ENCODE data around the gene LTC4S. TPM values are rescaled to one million over a fixed set of nuclear protein-coding genes. Genes with fewer than 3 reads are reported as not detected.

The LTC4S gene
- total RNA-seq, 2 donors from 2014 or later, result 13.9 to 16.1 TPM

GRCh38 chr5:179818746-179819295, 25.0 kb downstream of the LTC4S start:
- ATAC-seq (peak; percentile 70 to 73), DNase-seq (peak; percentile 96)
- intact Hi-C loops (cut with DNase I), result no loop called here

GRCh38 chr5:179819296-179820126, 25.7 kb downstream of the LTC4S start:
- ATAC-seq (peak; percentile 13 to 37), DNase-seq (peak; percentile 74)
- intact Hi-C loops (cut with DNase I), result loop anchor here in 1 of 2 donors (5.0 kb wide), 1 partner anchor 38 kb away; the partner anchor contains the start of gene MRNIP

DNA sequence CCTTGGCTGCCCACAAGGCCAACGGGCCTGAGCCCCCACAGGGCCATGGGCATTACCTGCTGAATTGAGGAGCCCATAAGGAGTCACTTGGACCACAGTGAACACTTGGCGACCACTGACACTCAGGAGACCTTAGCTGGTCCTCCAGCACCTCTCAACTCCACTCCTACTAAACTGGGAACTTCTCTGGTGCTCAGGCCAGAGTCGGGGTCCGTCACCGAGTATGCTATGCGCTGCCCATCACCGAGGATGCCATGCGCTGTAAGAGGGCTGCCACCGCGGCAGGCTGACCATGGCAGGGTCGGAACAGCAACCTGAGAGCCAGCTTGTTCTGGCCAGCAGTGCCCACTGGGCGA, 26.3 kb downstream of the LTC4S start:
- intact Hi-C loops (cut with DNase I), result loop anchor here in 1 of 2 donors (5.0 kb wide), 1 partner anchor 37 kb away; the partner anchor contains the start of gene MRNIP
- ATAC-seq (no peak), DNase-seq (no peak)

DNA sequence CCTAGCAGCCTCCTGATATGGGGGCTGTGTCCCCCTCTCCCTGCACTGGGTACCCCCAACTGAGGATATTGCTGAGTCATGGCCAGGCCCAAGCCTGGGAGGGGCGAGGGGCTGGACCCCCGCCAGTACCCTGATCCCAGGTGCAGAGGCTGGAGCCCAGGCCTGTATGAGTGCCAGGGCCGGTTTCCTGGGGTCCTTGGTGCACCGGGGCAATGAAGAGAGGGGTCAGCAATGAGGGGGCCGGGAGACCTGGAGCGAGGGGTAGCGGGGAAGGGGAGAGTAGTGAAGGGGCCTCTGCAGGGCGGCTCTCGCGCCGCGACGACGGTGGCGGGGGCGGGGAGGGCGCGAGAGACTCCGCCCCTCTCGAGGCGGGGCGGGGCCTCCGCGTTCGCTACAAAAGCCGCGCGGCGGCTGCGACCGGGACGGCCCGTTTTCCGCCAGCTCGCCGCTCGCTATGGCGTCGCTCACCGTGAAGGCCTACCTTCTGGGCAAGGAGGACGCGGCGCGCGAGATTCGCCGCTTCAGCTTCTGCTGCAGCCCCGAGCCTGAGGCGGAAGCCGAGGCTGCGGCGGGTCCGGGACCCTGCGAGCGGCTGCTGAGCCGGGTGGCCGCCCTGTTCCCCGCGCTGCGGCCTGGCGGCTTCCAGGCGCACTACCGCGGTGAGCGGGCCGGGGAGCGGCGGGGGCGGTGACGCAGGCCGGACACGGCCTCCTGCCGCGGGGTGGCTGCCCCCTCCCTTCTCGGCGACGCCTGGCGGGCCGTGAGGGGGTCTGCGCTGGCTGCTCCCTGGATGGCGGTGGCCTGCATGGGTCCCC, 26.9 kb downstream of the LTC4S start, which contains the start of gene SQSTM1:
TSS of gene SQSTM1 (plus strand) at position 423 of the 815 bp plus-strand sequence. CDS start at position 455, 32 bp downstream.
- ATAC-seq (peak; percentile 73 to 78), DNase-seq (peak; percentile 87)
- intact Hi-C loops (cut with DNase I), result loop anchor here in 1 of 2 donors (5.0 kb wide), 1 partner anchor 37 kb away; the partner anchor contains the start of gene MRNIP

- ATAC-seq (peak; percentile 79 to 82), DNase-seq (peak; percentile 97)
- intact Hi-C loops (cut with DNase I), result loop anchor here in 1 of 2 donors (5.0 kb wide), 1 partner anchor 36 kb away; the partner anchor contains the start of gene MRNIP
These were observed 27.7 kb downstream of the LTC4S start for GRCh38 chr5:179821298-179822058.

GRCh38 chr5:179822059-179822432, 28.3 kb downstream of the LTC4S start:
- intact Hi-C loops (cut with DNase I), result loop anchor here in 1 of 2 donors (5.0 kb wide), 1 partner anchor 35 kb away; the partner anchor contains the start of gene MRNIP
- ATAC-seq, result no peak
- DNase-seq, result no peak

- intact Hi-C loops (cut with DNase I), result loop anchor here in 1 of 2 donors (5.0 kb wide), 1 partner anchor 35 kb away; the partner anchor contains the start of gene MRNIP
- DNase-seq (no peak), ATAC-seq (no peak)
These were observed 28.7 kb downstream of the LTC4S start for GRCh38 chr5:179822444-179822990.

DNA sequence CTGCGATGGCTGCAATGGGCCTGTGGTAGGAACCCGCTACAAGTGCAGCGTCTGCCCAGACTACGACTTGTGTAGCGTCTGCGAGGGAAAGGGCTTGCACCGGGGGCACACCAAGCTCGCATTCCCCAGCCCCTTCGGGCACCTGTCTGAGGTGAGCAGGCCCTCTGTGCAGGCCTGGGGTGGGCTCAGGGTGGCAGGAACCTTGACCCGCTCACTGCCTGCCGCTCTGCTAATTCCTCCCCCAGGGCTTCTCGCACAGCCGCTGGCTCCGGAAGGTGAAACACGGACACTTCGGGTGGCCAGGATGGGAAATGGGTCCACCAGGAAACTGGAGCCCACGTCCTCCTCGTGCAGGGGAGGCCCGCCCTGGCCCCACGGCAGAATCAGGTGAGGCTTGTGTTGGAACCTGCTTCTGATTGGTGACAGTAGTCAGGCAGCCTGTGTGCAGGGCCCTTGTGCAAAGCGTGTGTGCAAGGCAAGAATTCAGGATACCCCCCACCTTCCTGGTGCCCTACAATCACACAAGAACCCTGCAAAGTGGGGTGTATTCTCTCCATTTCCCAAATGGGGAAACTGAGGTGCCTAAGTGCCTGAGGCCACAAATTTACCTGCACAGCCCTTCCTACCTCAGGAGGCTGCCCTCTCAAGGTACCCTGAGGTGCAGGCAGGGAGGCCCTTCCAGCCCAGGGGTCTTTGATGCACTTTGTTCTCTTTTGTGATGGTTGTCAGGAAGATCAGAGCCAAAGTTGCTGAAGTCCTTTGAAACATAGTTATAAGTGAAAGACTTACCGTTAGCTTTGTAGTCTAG, 30.4 kb downstream of the LTC4S start:
- no peak for DNase-seq
- intact Hi-C loops (cut with DNase I), result loop anchor here in 1 of 2 donors (5.0 kb wide), 1 partner anchor 33 kb away; the partner anchor contains the start of gene MRNIP
- no peak for ATAC-seq

- ATAC-seq, result no peak
- DNase-seq, result no peak
- intact Hi-C loops (cut with DNase I), result loop anchor here in 1 of 2 donors (5.0 kb wide), 1 partner anchor 33 kb away; the partner anchor contains the start of gene MRNIP
These were observed 30.9 kb downstream of the LTC4S start for GRCh38 chr5:179824745-179825112.

GRCh38 chr5:179825655-179826182, 31.9 kb downstream of the LTC4S start:
- DNase-seq (no peak), ATAC-seq (no peak)
- intact Hi-C loops (cut with DNase I), result no loop called here

- no peak for DNase-seq
- intact Hi-C loops (cut with DNase I), result no loop called here
- ATAC-seq, result peak in 1 of 2 donors; percentile 23
These were observed 33.9 kb downstream of the LTC4S start for GRCh38 chr5:179827680-179828079.

- intact Hi-C loops (cut with DNase I), result no loop called here
- ATAC-seq (no peak), DNase-seq (no peak)
These were observed 35.1 kb downstream of the LTC4S start for GRCh38 chr5:179828756-179829421.

GRCh38 chr5:179829732-179830435, 36.1 kb downstream of the LTC4S start:
- intact Hi-C loops (cut with DNase I), result no loop called here

GRCh38 chr5:179830818-179831468, 37.2 kb downstream of the LTC4S start:
- ATAC-seq, result no peak
- intact Hi-C loops (cut with DNase I), result no loop called here

More at GRCh38 chr5:179829732-179830435, 36.1 kb downstream of the LTC4S start:
- no peak for ATAC-seq
- no peak for DNase-seq

DNA sequence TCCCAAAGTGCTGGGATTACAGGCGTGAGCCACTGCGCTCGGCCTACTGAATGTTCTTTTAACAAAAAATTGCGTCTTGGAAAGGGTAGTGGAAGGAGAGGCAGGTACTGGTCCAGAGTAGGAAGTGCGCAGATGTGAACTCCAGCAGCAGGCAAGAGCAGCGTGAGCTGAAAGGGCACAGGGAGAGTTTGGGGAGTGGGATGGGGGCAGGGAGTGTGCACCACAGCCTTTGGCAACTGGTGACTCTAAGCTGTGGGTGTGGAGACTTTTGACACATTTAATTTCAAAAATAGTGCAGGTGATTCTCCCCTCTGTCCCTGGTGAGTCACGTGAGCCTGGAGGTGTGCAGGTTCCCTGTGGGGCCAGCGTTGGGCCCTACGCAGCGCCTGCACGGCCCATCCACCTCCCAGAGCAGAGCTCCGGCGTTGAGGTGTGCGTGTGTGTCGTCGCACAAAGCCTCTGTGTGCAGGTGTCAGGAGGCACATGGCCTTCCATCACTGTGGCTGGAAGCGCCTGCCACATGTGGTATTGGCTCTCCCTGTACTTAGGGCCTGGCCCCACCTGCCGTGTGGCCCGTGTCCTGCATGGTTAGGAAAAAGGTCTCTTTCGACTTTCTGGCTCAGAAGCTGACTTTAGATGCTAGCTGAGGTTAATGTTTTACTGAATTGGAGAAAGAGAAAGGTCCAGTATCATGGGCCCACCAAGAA, 38.4 kb downstream of the LTC4S start:
- DNase-seq (no peak), ATAC-seq (peak in 1 of 2 donors; percentile 1)
- intact Hi-C loops (cut with DNase I), result no loop called here

More at GRCh38 chr5:179830818-179831468, 37.2 kb downstream of the LTC4S start:
- no peak for DNase-seq
